GM10266 (cell line): ENCODE results near the gene ACSL5.

ENCODE experiments used
- DNase-seq: peaks from one replicate; pipeline ENCODE4 v3.0.0; 2012; ENCODE audit errors: extremely low spot score
- CTCF ChIP-seq: IDR thresholded peaks from 2 replicates; pipeline ENCODE4 v1.5.1; 2012; ENCODE audit warnings: mild to moderate bottlenecking, low read depth; ENCODE audit not compliant: control insufficient read depth, insufficient read depth; ENCODE audit errors: missing control alignments

The ACSL5 gene

GRCh38 chr10:112351146-112351545, 22.8 kb upstream of the ACSL5 start:
- no peak for DNase-seq
- TF ChIP-seq CTCF, result no peak

GRCh38 chr10:112352044-112352443, 21.9 kb upstream of the ACSL5 start:
- no peak for TF ChIP-seq CTCF
- no peak for DNase-seq

GRCh38 chr10:112353046-112353445, 20.9 kb upstream of the ACSL5 start:
- DNase-seq, result no peak
- no peak for TF ChIP-seq CTCF

- no peak for TF ChIP-seq CTCF
- DNase-seq, result no peak
These were observed 17.2 kb upstream of the ACSL5 start for GRCh38 chr10:112356686-112357085.

GRCh38 chr10:112359606-112360307, 14.2 kb upstream of the ACSL5 start:
- DNase-seq, result no peak
- TF ChIP-seq CTCF, result no peak

- DNase-seq, result no peak
- no peak for TF ChIP-seq CTCF
These were observed 13.3 kb upstream of the ACSL5 start for GRCh38 chr10:112360308-112361270.
